GM19463 (cell line): Measurements from ENCODE around the gene PDYN.

Experiments used
- ATAC-seq: cut with Tn5 transposase; IDR thresholded peaks from one replicate; pipeline ENCODE4 v1.9.1; 2021; ENCODE audit warnings: mild to moderate bottlenecking, moderate library complexity; ENCODE audit not compliant: unreplicated experiment

PDYN gene

GRCh38 chr20:1935696-1936366 lies 58.0 kb downstream of the PDYN start:
- no peak for ATAC-seq

GRCh38 chr20:1934721-1935573 lies 58.9 kb downstream of the PDYN start:
- no peak for ATAC-seq

GRCh38 chr20:1934156-1934555 lies 59.7 kb downstream of the PDYN start:
- no peak for ATAC-seq

GRCh38 chr20:1933465-1933870 lies 60.4 kb downstream of the PDYN start:
- no peak for ATAC-seq

GRCh38 chr20:1932971-1933370 lies 60.9 kb downstream of the PDYN start:
- ATAC-seq: no peak

GRCh38 chr20:1931830-1932229 lies 62.0 kb downstream of the PDYN start:
- ATAC-seq: no peak

- no peak for ATAC-seq
These were observed 63.7 kb downstream of the PDYN start for GRCh38 chr20:1930165-1930564.

- ATAC-seq: no peak
These were observed 64.4 kb downstream of the PDYN start for GRCh38 chr20:1929460-1929859.

GRCh38 chr20:1928782-1929181 lies 65.1 kb downstream of the PDYN start:
- ATAC-seq: no peak
